RCC 7860 (cell line): ENCODE results near the gene C16orf96.

ENCODE experiments used
- DNase-seq: peaks from one replicate; pipeline ENCODE4 v3.0.0-alpha.2; 2015; ENCODE audit warnings: low spot score
- FAIRE-seq: peaks from 2 replicates; lab custom pipeline; 2012; peaks lifted over from hg19 to GRCh38; lab: Jason Lieb, UNC

Gene C16orf96

GRCh38 chr16:4641306-4641687, 85.2 kb downstream of the C16orf96 start:
- DNase-seq (no peak), FAIRE-seq (no peak)

GRCh38 chr16:4641895-4642294, 85.8 kb downstream of the C16orf96 start:
- FAIRE-seq (no peak), DNase-seq (no peak)

- no peak for DNase-seq
- FAIRE-seq, result no peak
These were observed 90.9 kb downstream of the C16orf96 start for GRCh38 chr16:4646773-4647643.

- DNase-seq, result no peak
- FAIRE-seq, result no peak
These were observed 91.5 kb downstream of the C16orf96 start for GRCh38 chr16:4647644-4647980.

- no peak for FAIRE-seq
- DNase-seq, result no peak
These were observed 92.8 kb downstream of the C16orf96 start for GRCh38 chr16:4648917-4649316.

- no peak for FAIRE-seq
These were observed 93.8 kb downstream of the C16orf96 start for GRCh38 chr16:4649744-4650442.

More at GRCh38 chr16:4649744-4650442, 93.8 kb downstream of the C16orf96 start:
- no peak for DNase-seq
